ENCODE results near the gene LEF1. TPM values are rescaled to one million over a fixed set of nuclear protein-coding genes. Genes with fewer than 3 reads are reported as not detected.

Gene LEF1
- total and polyA plus RNA-seq, 8 donors: 0.81 to 11.0 (median 3.0) TPM; not detected in 2

DNA sequence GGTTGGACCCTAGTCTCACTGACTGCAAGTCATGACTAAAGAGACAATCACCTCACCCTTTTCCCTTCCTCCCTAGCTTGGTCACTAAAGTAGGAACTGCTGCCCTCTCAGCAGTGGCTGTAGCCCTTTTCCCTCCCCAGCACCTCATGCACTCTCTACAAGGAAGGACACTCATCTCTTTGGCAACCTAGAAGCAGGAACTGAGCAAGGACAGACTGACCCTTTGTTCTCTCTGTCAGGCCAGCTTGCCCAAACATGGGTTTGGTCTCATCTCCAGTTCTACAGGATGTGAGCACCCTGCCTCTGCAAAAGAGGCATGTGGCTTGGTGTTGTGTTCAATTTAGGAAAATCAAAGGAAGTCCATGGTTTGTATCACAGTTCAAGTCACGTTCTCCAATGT, 15.8 kb downstream of the LEF1 start:
- intact Hi-C loops (cut with DNase I; ENCODE audit: low total_unique reads): no loop called here
- DNase-seq: no peak
- 55 to 86% (median 63%) methylated on average over 1 of the region's 1 CpG for WGBS, 5 donors

GRCh38 chr4:108149588-108150380, 18.9 kb downstream of the LEF1 start:
- H3K27me3 ChIP-seq: no peaks in the 10 kb centered on the region
- intact Hi-C loops (cut with DNase I; ENCODE audit: low total_unique reads): no loop called here
- TF ChIP-seq POLR2A (IDR thresholded peaks at IDR 0.05) (no peak), EP300 (IDR thresholded peaks at IDR 0.05) (no peak), POLR2AphosphoS5 (IDR thresholded peaks at IDR 0.05) (no peak)
- TF ChIP-seq, protein P1, sequence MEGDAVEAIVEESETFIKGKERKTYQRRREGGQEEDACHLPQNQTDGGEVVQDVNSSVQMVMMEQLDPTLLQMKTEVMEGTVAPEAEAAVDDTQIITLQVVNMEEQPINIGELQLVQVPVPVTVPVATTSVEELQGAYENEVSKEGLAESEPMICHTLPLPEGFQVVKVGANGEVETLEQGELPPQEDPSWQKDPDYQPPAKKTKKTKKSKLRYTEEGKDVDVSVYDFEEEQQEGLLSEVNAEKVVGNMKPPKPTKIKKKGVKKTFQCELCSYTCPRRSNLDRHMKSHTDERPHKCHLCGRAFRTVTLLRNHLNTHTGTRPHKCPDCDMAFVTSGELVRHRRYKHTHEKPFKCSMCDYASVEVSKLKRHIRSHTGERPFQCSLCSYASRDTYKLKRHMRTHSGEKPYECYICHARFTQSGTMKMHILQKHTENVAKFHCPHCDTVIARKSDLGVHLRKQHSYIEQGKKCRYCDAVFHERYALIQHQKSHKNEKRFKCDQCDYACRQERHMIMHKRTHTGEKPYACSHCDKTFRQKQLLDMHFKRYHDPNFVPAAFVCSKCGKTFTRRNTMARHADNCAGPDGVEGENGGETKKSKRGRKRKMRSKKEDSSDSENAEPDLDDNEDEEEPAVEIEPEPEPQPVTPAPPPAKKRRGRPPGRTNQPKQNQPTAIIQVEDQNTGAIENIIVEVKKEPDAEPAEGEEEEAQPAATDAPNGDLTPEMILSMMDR (IDR thresholded peaks at IDR 0.05): no peak
- H3K36me3 ChIP-seq: no peaks in the 10 kb centered on the region
- H3K27ac ChIP-seq: no peak overlapping the region
- H3K9me3 ChIP-seq: no peaks in the 10 kb centered on the region
- no peaks in the 10 kb centered on the region for H3K4me1 ChIP-seq
- DNase-seq: no peak
- no peak overlapping the region for H3K4me3 ChIP-seq
- WGBS, 5 donors: 60 to 75% (median 69%) methylated on average over 3 of the region's 3 CpGs

More for the DNA sequence above, 15.8 kb downstream of the LEF1 start:
- Histone ChIP-seq H3K27me3 (peaks cover 0 to 14% (median 0%) of the 10 kb centered on the region in 3 donors), H3K9me3 (no peaks in the 10 kb centered on the region), H3K36me3 (no peaks in the 10 kb centered on the region), H3K4me1 (no peaks in the 10 kb centered on the region), H3K4me3 (no peak overlapping the region), H3K27ac (no peak overlapping the region)
- no peak for TF ChIP-seq EP300 (IDR thresholded peaks at IDR 0.05)
- TF ChIP-seq, protein P1 (IDR thresholded peaks at IDR 0.05): no peak

GRCh38 chr4:108148316-108148715, 20.4 kb downstream of the LEF1 start:
- Histone ChIP-seq H3K4me1 (no peaks in the 10 kb centered on the region), H3K27ac (no peak overlapping the region), H3K27me3 (peaks cover 0 to 9% (median 0%) of the 10 kb centered on the region in 3 donors), H3K36me3 (no peaks in the 10 kb centered on the region), H3K9me3 (no peaks in the 10 kb centered on the region), H3K4me3 (no peak overlapping the region)
- TF ChIP-seq POLR2AphosphoS5 (IDR thresholded peaks at IDR 0.05) (no peak), POLR2A (IDR thresholded peaks at IDR 0.05) (no peak), EP300 (IDR thresholded peaks at IDR 0.05) (no peak)
- TF ChIP-seq, protein P1 (IDR thresholded peaks at IDR 0.05): no peak
- 83 to 93% (median 87%) methylated on average over 1 of the region's 1 CpG for WGBS, 5 donors
- intact Hi-C loops (cut with DNase I; ENCODE audit: low total_unique reads): no loop called here
- no peak for DNase-seq

DNA sequence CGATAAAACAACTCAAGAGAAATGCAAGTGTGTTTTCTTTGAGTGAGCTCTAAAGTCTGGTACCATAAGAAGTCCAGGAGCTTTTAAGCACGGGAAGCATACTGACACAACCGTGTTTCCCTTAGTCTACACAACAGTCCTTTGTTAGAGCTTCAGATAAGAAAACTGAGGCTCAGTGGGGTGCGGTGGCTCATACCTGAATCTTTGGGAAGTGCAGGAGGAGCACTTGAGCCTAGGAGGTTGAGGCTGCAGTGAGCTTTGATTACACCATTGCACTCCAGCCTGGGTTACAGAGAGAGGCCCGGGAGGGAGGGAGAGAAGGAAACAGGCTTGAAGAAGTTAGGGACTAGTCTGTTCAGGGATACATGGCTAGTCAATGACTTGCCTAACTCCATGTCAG, 21.9 kb downstream of the LEF1 start:
- H3K4me3 ChIP-seq: no peak overlapping the region
- no peak for DNase-seq
- H3K9me3 ChIP-seq: no peaks in the 10 kb centered on the region
- no peaks in the 10 kb centered on the region for H3K4me1 ChIP-seq
- no peaks in the 10 kb centered on the region for H3K36me3 ChIP-seq
- 47 to 62% (median 56%) methylated on average over 5 of the region's 5 CpGs for WGBS, 5 donors
- H3K27ac ChIP-seq: no peak overlapping the region
- intact Hi-C loops (cut with DNase I; ENCODE audit: low total_unique reads): no loop called here
- TF ChIP-seq POLR2A (IDR thresholded peaks at IDR 0.05) (no peak), EP300 (IDR thresholded peaks at IDR 0.05) (no peak), POLR2AphosphoS5 (IDR thresholded peaks at IDR 0.05) (no peak)
- TF ChIP-seq, protein P1 (IDR thresholded peaks at IDR 0.05): no peak
- H3K27me3 ChIP-seq: peaks cover 0 to 10% (median 0%) of the 10 kb centered on the region in 3 donors

Data from stomach (tissue), 9 donors.